Measurements from ENCODE around the gene CNPY4.

The CNPY4 gene

DNA sequence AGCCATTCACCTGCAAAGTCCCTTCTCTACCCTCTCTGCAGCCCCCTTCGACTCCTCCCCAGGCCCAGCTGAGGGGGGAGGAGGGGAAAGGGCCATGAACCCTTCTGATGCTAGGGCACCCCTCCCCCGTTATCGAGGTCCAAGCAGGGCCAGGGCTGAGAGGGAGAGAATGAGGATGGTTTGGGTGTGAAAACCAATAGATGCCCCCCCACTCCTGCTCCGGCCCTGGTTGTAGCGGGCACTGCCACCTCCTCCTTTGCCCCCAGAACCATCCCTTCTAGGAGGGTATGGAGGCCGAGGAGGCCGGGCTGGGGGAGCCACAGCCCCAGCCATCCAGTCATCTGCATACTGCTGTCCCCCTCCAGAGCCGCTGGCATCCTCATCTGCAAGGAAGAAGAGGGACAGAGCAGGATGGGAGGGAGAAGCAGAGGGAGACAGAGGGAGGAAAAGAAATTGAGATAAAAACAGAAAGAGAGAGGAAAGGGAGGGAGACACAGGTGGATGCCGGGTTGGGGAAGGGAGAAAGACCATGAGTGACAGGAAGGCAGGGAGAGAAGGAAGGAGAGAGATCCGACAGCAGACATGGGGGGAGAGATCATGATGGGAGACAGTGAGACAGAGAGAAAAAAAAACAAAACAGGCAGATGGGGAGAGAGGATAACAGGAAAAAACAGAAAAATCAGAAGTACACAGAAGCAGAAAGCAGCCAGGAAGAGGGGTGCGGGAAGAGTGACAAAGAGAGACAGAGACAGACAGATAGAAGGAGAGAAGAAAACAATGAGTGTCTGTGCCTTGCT lies 50.9 kb downstream of the CNPY4 start:
- DNase-seq: no peak

DNA sequence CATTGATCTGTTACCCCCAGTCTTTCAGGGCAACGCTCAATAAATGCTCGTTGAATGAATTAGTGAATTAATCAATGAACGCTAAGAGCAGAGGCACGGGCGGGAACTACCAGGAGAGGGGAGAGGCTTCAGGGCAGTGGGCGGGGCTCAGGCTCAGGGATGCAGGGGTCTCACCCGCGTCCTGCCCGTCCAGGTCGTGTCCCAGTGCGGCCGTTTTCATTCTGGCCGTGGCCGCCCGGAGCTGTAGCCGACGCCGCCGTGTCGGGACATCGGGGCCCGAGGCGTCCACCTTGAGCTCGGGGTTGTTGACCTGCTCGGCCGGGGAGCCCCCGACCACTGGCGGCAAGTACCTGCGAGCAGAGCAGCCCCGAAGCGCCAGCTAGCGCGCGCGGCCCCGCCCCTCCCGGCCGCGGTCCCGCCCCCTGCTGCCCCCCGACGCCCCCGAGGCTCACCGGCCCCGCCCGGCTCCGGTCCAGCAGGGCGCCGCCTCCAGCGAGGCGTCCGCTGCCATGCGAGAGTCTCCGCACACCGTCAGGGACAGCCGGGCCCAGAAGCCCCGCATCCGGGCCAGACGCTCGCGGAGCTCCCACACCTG lies 51.8 kb downstream of the CNPY4 start:
- peak; percentile 46 for DNase-seq

DNA sequence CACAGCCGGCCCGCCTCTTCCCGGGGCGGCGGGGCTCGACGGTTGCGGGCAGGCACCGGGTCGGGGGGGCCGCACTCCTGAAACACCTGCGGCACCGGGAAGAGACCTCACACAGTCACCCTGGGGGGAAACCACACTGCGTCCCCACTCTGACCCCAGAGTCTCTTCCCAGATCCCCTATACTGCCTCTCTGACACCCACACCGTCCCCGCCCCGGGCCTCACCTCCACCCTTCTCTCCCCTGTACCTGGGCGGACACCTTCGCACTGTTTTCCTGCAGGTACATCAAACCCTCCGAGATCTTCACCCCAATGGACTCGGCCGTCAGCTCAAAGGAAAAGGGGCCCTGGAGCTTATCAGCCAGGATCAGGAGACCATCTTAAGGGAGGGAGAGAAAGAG lies 52.4 kb downstream of the CNPY4 start:
- DNase-seq: peak; percentile 9

DNA sequence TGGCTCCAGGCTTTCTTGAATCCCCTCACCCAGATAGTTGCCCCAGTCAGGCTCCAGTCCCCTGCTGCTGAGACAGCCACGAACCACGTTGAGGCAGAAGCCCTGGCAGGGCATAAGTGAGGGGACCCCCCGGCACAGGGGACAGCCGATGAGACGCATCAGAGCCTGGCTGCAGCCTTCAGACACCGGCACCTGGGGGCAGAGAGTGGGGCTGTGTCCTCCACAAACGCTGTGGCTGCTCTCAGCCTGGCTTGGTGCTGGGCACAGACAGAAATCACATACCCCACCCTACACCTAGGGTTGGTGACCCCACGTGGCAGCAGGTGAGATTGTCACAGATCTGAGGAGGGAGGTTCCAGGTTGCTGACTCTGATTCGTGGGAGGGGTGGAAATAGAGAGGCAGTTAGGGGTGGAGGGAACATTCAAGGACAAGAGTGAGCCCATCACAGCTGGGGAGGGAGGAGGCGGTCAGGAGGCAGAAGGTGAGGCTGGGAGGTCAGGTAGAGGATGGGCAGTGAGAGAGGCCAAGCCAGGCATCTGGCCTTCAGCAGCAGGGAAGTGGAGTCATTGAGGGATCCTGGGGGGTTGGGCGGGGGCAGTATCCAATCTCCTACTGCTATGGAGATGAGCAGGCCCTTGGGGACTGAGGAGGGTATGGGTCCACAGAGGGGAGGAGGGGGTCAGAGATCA lies 54.5 kb downstream of the CNPY4 start:
- no peak for DNase-seq

DNA sequence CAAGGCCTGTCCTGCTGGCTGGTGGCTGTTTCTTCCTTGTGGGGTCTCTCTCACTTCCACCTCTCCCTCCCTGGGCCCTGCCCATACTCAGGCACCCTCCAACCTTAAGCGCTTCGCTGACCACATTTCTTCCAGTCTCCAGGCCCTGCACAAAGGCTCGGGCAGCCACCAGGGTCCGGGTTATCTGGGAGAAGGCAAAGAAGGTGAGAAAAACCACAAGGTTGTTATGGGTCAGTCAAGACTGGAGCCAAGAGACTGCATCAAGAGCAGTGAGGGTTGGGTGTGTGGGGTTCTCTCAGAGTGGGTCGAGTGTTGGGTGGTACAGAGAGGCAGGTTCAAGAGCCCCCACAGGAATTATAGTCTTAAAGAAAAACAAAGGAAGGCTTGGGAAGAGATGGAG lies 55.1 kb downstream of the CNPY4 start:
- DNase-seq: no peak

Data from eye (tissue), 1 donor.